GM19468 (cell line): Measurements from ENCODE around the gene EGFL7.

Experiments
- ATAC-seq: cut with Tn5 transposase; IDR thresholded peaks from one replicate; pipeline ENCODE4 v1.9.1; 2021; ENCODE audit warnings: mild to moderate bottlenecking, moderate library complexity, moderate number of reproducible peaks; ENCODE audit not compliant: unreplicated experiment; ENCODE audit errors: extremely low read depth

The EGFL7 gene

DNA sequence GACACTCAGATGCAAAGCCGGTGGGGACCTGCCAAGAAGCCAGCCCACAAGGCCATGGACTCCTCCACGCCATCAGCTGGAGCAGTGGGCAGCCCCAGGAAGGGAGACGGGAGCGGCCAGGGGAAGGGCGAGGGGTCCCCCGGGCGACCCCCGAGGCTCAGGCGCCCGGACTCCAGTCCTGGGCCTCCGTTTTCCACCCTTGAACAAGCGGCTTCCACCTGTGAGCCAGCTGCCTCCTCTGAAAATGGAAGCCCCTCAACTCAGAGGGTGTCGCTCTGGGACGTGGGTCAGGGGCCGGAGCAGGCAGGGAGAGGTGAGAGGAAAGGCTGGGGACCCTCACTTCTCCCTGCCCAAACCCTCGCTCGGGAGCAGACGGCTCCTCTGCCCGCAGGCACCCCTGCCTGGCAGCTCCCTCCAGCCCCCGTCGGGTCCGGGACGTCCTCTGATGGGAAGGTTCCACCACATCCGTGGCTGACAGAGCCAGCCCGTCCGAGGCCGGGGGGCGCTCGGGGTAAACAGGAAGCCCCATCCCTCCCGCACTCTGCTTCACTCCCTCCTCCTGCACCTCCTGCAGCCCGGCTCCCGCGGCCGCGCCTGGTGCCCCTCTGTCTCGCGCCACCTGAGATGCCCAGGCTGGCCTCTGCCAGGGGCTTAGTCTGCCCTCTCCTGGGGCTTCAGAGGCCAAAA, 3.7 kb upstream of the EGFL7 start:
- ATAC-seq = no peak

GRCh38 chr9:136659861-136660784, 2.6 kb upstream of the EGFL7 start:
- no peak for ATAC-seq

GRCh38 chr9:136660971-136661550, 1.7 kb upstream of the EGFL7 start:
- no peak for ATAC-seq

DNA sequence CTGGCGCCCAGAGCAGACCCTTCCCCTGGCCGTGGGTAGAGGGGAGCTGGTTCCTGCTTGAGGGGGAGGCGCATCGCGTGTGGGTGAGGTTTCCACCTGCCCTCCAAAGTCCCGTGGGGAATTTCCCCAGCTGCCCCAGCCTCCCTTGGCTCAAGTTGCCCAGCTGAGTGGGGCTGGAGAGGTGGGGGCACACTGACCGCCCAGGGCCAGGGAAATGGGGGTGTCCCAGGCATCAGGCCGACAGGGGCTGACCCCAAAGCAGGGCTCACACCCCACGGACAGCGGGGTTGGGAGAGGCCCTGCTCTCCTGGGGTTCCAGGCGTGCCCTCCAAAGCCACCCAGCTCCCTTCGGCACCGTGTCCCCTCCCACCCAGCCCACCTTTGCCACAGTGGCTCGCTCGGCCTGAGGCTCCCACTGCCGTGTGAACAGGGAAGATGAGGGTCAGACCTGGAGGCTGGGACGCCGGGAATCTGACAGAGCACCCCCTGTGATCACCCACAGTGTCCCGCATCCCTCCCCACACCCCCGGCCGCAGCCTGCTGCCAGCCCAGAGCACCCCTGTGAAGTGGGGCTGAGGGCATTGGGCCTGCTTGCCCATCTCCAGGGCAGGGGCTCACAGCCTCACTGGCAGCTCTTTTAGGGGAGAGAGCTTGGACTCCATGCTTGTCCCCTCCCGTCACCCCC, 933 bp upstream of the EGFL7 start:
- no peak for ATAC-seq

- no peak for ATAC-seq
Measured at GRCh38 chr9:136662326-136662655, 425 bp upstream of the EGFL7 start.

DNA sequence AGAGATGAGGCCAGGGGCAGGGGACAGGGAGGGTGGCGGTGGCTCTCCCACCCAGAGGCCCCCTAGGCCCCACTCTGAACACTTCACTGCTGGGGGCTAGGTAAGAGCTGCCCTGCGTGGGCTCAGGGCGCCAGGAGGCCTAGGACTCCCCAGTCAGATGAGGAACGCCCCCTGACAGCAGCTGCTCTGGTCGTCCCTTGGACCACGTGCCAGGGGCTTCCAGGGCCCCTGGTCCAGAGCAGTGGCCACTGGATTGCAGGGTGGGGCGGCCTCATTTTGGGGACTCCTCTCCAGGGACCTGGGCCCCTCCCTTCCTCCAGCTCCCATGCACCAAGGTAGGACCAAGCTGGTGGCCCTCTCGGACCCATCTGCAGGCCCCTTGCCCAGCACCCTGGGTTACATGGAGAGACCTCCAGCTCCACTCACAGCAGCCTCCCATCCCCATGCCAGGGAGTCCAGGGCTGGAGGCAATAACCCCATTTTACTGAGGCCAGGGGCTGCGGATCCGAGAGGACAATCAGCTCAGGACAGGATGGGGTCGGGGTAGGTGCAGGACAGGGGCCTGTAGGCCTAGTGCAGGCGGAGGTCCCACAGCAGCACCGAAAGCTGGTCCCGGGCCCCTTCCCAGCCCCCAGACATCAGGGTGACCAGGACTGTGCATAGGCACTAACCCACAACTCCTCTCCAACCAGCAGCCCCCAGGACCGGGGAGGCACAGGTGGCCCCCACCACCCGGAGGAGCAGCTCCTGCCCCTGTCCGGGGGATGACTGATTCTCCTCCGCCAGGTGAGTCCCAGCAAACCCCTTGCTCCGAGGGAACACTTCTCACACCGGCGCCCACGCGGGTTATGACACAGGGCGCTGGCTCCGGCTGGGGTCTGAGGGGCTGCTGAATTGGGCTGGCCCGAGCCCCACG, 1.5 kb downstream of the EGFL7 start:
- no peak for ATAC-seq

DNA sequence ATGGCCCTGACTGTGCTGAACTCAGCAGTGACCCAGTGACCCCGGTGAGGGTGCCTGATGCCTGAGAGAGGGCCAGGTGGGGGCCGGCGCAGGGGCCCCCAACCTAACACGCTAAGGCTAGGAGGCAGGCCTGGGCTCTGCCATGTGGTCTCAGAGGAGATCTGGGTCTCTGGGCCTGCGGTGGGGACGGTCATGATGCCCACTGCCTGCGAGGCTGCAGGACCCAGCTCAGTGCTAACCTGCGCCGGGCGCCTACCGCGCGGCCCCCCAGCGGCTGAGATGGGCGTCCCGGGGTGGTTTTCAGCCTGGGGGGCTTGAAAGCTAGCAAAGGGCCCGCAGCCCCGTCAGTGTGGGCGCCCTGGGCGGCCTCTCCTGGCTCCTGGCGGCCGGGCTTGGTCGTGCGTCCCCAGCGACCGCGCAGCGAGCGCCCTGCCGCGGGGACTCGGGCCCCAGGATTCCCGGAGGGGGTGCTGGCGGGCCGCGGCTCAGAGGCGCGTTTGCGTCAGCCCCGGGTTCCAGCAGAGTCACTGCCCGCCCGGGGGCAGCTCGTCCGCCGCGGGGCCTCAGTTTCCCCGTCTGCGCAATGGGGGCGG, 2.5 kb downstream of the EGFL7 start:
- no peak for ATAC-seq

DNA sequence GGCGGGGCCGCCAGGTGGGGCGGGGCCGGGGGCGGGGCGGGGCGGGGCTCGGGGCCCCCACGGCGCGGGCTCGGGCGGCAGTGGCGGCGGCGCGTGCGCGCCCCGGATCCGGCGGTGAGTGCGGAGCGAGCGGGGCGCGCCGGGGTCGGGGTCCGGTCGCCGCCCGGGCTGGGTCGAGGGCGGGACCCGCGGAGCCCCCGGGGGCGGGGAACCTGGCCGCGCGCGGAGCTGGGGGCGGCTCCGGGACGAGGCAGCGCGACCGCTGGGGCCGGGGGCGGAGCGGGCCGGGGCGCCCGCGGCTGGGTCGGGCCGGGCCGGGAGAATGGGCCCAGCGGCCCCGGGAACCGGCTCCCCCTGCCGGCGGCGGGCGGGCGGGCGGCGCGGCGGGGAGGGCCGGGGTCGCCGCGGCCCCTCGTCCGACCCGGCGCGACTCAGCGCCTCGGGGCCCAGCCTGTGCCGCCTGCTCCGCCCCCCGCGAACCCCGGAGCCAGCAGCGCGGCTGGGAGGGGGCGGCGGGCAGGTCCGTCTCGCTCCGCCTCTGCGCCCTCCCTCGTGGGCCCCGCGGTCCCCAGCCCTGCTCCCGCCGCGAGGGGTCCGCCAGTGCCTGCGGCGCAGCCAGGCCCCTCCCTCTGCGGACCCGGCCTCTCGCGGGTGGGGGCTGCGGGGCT, 3.1 kb downstream of the EGFL7 start:
- ATAC-seq = no peak

GRCh38 chr9:136666372-136667213, 3.9 kb downstream of the EGFL7 start:
- ATAC-seq = no peak

- no peak for ATAC-seq
Measured at GRCh38 chr9:136667214-136667939, 4.7 kb downstream of the EGFL7 start.

- ATAC-seq = no peak
Measured at GRCh38 chr9:136667940-136668760, 5.4 kb downstream of the EGFL7 start.

- no peak for ATAC-seq
Measured at GRCh38 chr9:136668983-136669790, 6.5 kb downstream of the EGFL7 start.

GRCh38 chr9:136669791-136670464, 7.2 kb downstream of the EGFL7 start:
- ATAC-seq = no peak

GRCh38 chr9:136670576-136671253, 8.0 kb downstream of the EGFL7 start:
- no peak for ATAC-seq

DNA sequence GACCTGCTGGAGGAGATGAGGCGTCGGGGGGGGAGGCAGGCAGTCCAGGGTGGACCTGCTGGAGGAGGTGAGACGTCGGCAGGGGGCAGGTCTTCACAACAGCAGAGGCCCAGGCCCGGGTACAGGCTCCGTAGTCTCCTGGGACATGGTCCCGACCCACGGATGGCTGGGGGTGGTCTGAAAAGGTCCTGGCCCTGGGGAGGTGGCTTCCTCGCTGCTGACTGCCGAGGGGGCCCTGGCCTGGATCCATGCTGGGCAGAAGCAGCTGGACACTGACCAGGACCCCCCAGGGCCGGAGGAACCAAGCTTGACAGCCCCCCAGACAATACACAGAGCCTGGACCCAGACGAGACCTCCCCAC, 8.5 kb downstream of the EGFL7 start:
- no peak for ATAC-seq
